Spleen (tissue), 11 donors: ENCODE measurements around the gene PLSCR2. TPM values are rescaled to one million over a fixed set of nuclear protein-coding genes. Genes with fewer than 3 reads are reported as not detected.

Experiments used
- DNase-seq: peaks from one replicate; pipeline ENCODE4 v3.0.0-alpha.2; 2020
- H3K27ac ChIP-seq, 8 donors: fragments of 200-600 bp; sonication (generic) in 7 of 8; 1 replicate in 4 of 8; 2 replicates in 4 of 8; pipeline versions ENCODE4 v1.5.0 to v1.8.0; 2016 to 2021; ENCODE audit warnings: inconsistent platforms in 4 of 8, mild to moderate bottlenecking in 4 of 8, moderate library complexity in 1 of 8
- H3K27me3 ChIP-seq, 7 donors: fragments of 200-600 bp; sonication (generic) in 6 of 7; replicated peaks in 1 of 7; 1 replicate in 4 of 7; 2 replicates in 3 of 7; pipeline versions ENCODE4 v1.5.0 to v1.8.0; 2016 to 2021; ENCODE audit warnings: inconsistent platforms in 3 of 7, mild to moderate bottlenecking in 1 of 7
- H3K36me3 ChIP-seq, 6 donors: fragments of 200-600 bp; sonication (generic) in 5 of 6; 1 replicate in 4 of 6; 2 replicates in 2 of 6; pipeline versions ENCODE4 v1.5.0 to v1.8.0; 2016 to 2021; ENCODE audit warnings: inconsistent platforms in 2 of 6
- H3K4me1 ChIP-seq, 6 donors: fragments of 200-600 bp; sonication (generic) in 5 of 6; 1 replicate in 3 of 6; 2 replicates in 3 of 6; pipeline versions ENCODE4 v1.5.0 to v1.8.0; 2016 to 2021; ENCODE audit warnings: inconsistent platforms in 3 of 6
- H3K4me3 ChIP-seq, 8 donors: fragments of 200-600 bp; sonication (generic) in 7 of 8; 1 replicate in 4 of 8; 2 replicates in 4 of 8; pipeline versions ENCODE4 v1.5.0 to v1.8.0; 2016 to 2021; ENCODE audit warnings: inconsistent platforms in 4 of 8, mild to moderate bottlenecking in 4 of 8, moderate library complexity in 2 of 8
- H3K9me3 ChIP-seq, 8 donors: fragments of 200-600 bp; sonication (generic) in 7 of 8; 1 replicate in 4 of 8; 2 replicates in 4 of 8; pipeline versions ENCODE4 v1.5.0 to v1.8.0; 2016 to 2021; ENCODE audit warnings: inconsistent platforms in 4 of 8
- CTCF ChIP-seq, 11 experiments: fragments of 200-600 bp in 7 of 11; fragments of 450-650 bp in 4 of 11; sonication (generic) in 4 of 11; IDR thresholded peaks in 8 of 11; conservative IDR thresholded peaks in 3 of 11; 1 replicate in 7 of 11; 2 replicates in 4 of 11; pipeline versions ENCODE4 v1.4.0 to v1.8.0; 2016 to 2021; ENCODE audit warnings: antibody characterized with exemption in 11 of 11, inconsistent platforms in 4 of 11, mild to moderate bottlenecking in 1 of 11
- POLR2A ChIP-seq, 3 donors: fragments of 450-650 bp; IDR thresholded peaks; one replicate each; pipeline ENCODE4 v1.5.1; 2017; ENCODE audit warnings: antibody characterized with exemption in 3 of 3, mild to moderate bottlenecking in 1 of 3
- POLR2AphosphoS5 ChIP-seq, 3 donors: sonication (generic); formaldehyde crosslinking; IDR thresholded peaks; one replicate each; pipeline ENCODE4 v1.5.1; 2017; ENCODE audit warnings: antibody characterized with exemption in 3 of 3
- WGBS, 5 donors: extraction: QIAGEN DNeasy Blood & Tissue Kit in 3 of 5; methylation state at CpG; one replicate each; pipeline versions ENCODE4 v1.1.5 to v1.1.7; 2013 to 2018; 5-methylcytosine and 5-hydroxymethylcytosine counted together
- intact Hi-C: fragments of 100-400 bp; cut with DNase I; formaldehyde crosslinking; loops from one replicate; pipeline ENCODE4 v1.15.0; 2023; ENCODE audit warnings: low total_unique reads
- polyA plus RNA-seq, 3 donors: library from polyadenylated mRNA; stranded (reverse); fragments of 200-250 nt; gene quantifications; one replicate each; pipeline ENCODE4 v1.2.1, GENCODE V29; 2013
- total RNA-seq, 7 donors: library from RNA; depleted of rRNA in 3 of 7; stranded (reverse); fragments of >200 nt in 3 of 7; fragmentation: NEBNext Ultra II Directional in 4 of 7; extraction: Animal tissue kit (Norgen Biotek cat#: 25700) in 4 of 7; gene quantifications; one replicate each; pipeline versions ENCODE4 v1.1.0 to v1.2.1, GENCODE V29; 2016 to 2021
- donor health status: healthy with polysubstance abuse.
- donor health status: DM: no; HTN: no; CAD: no; lungs with moderate emphysema.
- donor health status: DM: no; HTN: no; CAD: no.
- donor health status: Bipolar disorder and iron deficiency.
- donor health status: healthy.
- donor health status: DM: no; HTN: no; CAD: no.
- donor health status: DM: yes; HTN: yes; CAD: no.

The PLSCR2 gene
- total and polyA plus RNA-seq, 10 donors, result 0.66 TPM; not detected in 9

DNA sequence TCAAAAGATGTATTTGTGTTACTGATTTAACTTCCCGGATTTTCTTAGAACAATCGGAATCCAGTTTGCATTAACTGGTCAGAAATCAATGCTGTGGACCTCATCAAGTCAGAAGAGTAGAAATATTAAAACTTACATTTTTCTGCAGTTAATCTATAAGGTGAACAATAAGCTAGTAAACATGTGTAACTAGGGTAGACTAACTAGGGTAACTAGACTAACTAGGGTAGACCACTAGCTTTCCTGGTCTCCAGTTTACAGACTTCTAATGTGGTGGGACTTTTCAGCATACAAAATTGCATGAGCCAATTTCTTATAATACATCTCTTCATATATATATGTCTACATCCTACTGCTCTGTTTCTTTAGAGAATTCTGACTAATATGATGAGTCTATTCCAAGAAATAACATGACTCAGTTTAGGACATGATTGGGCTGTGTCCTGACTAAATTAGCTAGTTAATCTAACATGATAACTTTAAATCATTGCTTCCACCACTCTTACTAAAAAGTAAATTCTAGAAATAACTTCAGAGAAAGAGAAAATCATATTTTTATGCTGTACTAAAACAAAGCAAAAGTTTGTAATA is 5.3 kb downstream of the PLSCR2 start:
- no peak overlapping the region for H3K4me3 ChIP-seq
- no peaks in the 10 kb centered on the region for H3K9me3 ChIP-seq
- H3K36me3 ChIP-seq, result no peaks in the 10 kb centered on the region
- no peak overlapping the region for H3K27ac ChIP-seq
- no peak for DNase-seq
- no peak for TF ChIP-seq POLR2AphosphoS5 (IDR thresholded peaks at IDR 0.05)
- TF ChIP-seq POLR2A (IDR thresholded peaks at IDR 0.05), result no peak
- TF ChIP-seq CTCF (IDR thresholded peaks at IDR 0.05 in 8 of 11, conservative IDR thresholded peaks at IDR 0.05 in 3 of 11), result no peak
- intact Hi-C loops, result no loop called here
- H3K27me3 ChIP-seq, result no peaks in the 10 kb centered on the region
- H3K4me1 ChIP-seq, result peaks cover 0 to 6% (median under 1%) of the 10 kb centered on the region in 6 donors
- WGBS, 5 donors, result 94 to 99% (median 98%) methylated on average over 2 of the region's 2 CpGs

GRCh38 chr3:146454796-146455195 is 14.6 kb downstream of the PLSCR2 start:
- Histone ChIP-seq H3K27ac (no peak overlapping the region), H3K4me3 (no peak overlapping the region), H3K4me1 (no peaks in the 10 kb centered on the region), H3K27me3 (no peaks in the 10 kb centered on the region), H3K9me3 (no peaks in the 10 kb centered on the region), H3K36me3 (no peaks in the 10 kb centered on the region)
- no peak for TF ChIP-seq POLR2A (IDR thresholded peaks at IDR 0.05)
- no peak for TF ChIP-seq CTCF (IDR thresholded peaks at IDR 0.05 in 8 of 11, conservative IDR thresholded peaks at IDR 0.05 in 3 of 11)
- TF ChIP-seq POLR2AphosphoS5 (IDR thresholded peaks at IDR 0.05), result no peak
- no peak for DNase-seq
- intact Hi-C loops, result no loop called here
- 62 to 80% (median 75%) methylated on average over 3 of the region's 3 CpGs for whole genome bisulfite sequencing, 5 donors

DNA sequence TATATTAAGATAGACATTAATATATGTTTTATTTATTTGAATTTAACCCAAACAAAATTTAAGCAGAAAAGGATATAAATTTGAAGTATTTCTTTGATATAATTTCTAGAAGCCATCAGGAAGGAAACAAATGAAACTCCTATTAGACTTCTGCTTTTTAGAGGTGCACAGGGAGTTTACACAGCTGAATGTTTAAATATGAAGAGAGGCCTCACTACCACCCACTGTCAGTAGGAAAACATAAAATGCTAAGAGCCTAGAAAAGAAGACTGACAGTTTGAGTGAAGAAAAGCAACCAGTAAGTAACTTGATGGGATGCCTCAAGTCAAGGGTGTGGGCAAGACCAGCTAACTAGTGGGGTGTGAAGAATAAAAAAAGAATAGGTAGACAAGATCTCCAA is 19.7 kb downstream of the PLSCR2 start:
- peaks cover 0 to 28% (median 15%) of the 10 kb centered on the region in 8 donors for H3K9me3 ChIP-seq
- H3K4me1 ChIP-seq, result no peaks in the 10 kb centered on the region
- no peaks in the 10 kb centered on the region for H3K27me3 ChIP-seq
- no peak for DNase-seq
- intact Hi-C loops, result no loop called here
- TF ChIP-seq POLR2A (IDR thresholded peaks at IDR 0.05), result no peak
- TF ChIP-seq CTCF (IDR thresholded peaks at IDR 0.05 in 8 of 11, conservative IDR thresholded peaks at IDR 0.05 in 3 of 11), result no peak
- TF ChIP-seq POLR2AphosphoS5 (IDR thresholded peaks at IDR 0.05), result no peak
- H3K36me3 ChIP-seq, result no peaks in the 10 kb centered on the region
- no peak overlapping the region for H3K27ac ChIP-seq
- H3K4me3 ChIP-seq, result no peak overlapping the region

GRCh38 chr3:146449076-146449475 is 20.3 kb downstream of the PLSCR2 start:
- Histone ChIP-seq H3K27ac (no peak overlapping the region), H3K27me3 (no peaks in the 10 kb centered on the region), H3K4me3 (no peak overlapping the region), H3K4me1 (no peaks in the 10 kb centered on the region), H3K9me3 (peaks cover 0 to 28% (median 15%) of the 10 kb centered on the region in 8 donors), H3K36me3 (no peaks in the 10 kb centered on the region)
- intact Hi-C loops, result no loop called here
- 32 to 44% (median 34%) methylated on average over 1 of the region's 1 CpG for WGBS, 5 donors
- no peak for DNase-seq
- TF ChIP-seq CTCF (IDR thresholded peaks at IDR 0.05 in 8 of 11, conservative IDR thresholded peaks at IDR 0.05 in 3 of 11) (no peak), POLR2A (IDR thresholded peaks at IDR 0.05) (no peak), POLR2AphosphoS5 (IDR thresholded peaks at IDR 0.05) (no peak)
